ENCODE measurements around the gene PAN3. TPM values are rescaled to one million over a fixed set of nuclear protein-coding genes. Genes with fewer than 3 reads are reported as not detected.

PAN3 gene
- total RNA-seq, 1 donor from 2014 or later = 36.1 TPM

DNA sequence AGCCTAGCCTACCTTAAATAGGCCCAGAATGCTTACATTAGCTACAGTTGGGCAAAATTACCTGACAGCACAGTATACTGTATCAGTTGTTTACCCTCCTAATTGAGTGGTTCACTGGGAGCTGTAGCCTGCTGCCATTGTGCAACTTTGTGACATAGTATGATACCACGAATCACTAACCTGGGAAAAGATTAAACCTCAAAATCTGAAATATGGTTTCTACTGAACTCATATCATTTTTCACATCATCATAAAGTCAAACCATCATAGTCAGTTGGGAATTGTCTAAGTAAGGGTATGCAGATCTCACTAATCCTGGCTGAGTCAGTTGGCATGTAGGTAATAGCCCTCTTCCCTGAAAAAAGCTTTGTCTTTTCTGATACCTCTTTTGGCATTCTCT, 9.2 kb downstream of the PAN3 start:
- intact Hi-C loops (cut with DNase I) = no loop called here
- H3K4me1 ChIP-seq = peaks cover 47% of the 10 kb centered on the region
- TF ChIP-seq POLR2A (IDR thresholded peaks at IDR 0.05) = no peak
- TF ChIP-seq POLR2AphosphoS5 (IDR thresholded peaks at IDR 0.05; ENCODE audit: insufficient read depth in 1 of 2, low read depth in 1 of 2) = no peak
- TF ChIP-seq, protein P1, sequence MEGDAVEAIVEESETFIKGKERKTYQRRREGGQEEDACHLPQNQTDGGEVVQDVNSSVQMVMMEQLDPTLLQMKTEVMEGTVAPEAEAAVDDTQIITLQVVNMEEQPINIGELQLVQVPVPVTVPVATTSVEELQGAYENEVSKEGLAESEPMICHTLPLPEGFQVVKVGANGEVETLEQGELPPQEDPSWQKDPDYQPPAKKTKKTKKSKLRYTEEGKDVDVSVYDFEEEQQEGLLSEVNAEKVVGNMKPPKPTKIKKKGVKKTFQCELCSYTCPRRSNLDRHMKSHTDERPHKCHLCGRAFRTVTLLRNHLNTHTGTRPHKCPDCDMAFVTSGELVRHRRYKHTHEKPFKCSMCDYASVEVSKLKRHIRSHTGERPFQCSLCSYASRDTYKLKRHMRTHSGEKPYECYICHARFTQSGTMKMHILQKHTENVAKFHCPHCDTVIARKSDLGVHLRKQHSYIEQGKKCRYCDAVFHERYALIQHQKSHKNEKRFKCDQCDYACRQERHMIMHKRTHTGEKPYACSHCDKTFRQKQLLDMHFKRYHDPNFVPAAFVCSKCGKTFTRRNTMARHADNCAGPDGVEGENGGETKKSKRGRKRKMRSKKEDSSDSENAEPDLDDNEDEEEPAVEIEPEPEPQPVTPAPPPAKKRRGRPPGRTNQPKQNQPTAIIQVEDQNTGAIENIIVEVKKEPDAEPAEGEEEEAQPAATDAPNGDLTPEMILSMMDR (IDR thresholded peaks at IDR 0.05) = no peak

DNA sequence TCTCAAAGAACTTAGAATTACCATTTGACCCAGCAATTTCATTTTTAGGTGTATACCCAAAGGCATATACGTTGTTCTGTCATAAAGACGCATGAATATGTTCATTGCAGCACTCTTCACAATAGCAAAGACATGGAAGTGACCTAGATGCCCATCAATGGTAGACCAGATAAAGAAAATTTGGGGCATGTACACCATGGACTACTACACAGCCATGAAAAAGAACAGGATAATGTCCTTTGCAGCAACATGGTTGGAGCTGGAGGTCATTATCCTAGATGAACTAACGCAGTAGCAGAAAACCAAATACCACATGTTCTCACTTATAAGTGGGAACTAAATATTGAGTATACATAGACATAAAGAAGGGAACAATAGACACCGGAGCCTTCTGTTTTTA, 20.7 kb downstream of the PAN3 start:
- no peak overlapping the region for H3K27ac ChIP-seq
- no peak for DNase-seq (ENCODE audit: extremely low spot score in 2 of 2)
- TF ChIP-seq POLR2AphosphoS5 (IDR thresholded peaks at IDR 0.05; ENCODE audit: insufficient read depth in 1 of 2, low read depth in 1 of 2) = no peak
- TF ChIP-seq POLR2A (IDR thresholded peaks at IDR 0.05) = no peak
- TF ChIP-seq, protein P1 (IDR thresholded peaks at IDR 0.05) = no peak
- no peaks in the 10 kb centered on the region for H3K27me3 ChIP-seq
- H3K4me1 ChIP-seq = peaks cover 24% of the 10 kb centered on the region
- H3K4me3 ChIP-seq = no peak overlapping the region
- no peaks in the 10 kb centered on the region for H3K36me3 ChIP-seq
- H3K9me3 ChIP-seq = no peaks in the 10 kb centered on the region
- intact Hi-C loops (cut with DNase I) = no loop called here

More for the DNA sequence above, 9.2 kb downstream of the PAN3 start:
- Histone ChIP-seq H3K9me3 (no peaks in the 10 kb centered on the region), H3K36me3 (no peaks in the 10 kb centered on the region), H3K27me3 (no peaks in the 10 kb centered on the region), H3K4me3 (no peak overlapping the region), H3K27ac (no peak overlapping the region)
- DNase-seq (ENCODE audit: extremely low spot score in 2 of 2) = no peak

DNA sequence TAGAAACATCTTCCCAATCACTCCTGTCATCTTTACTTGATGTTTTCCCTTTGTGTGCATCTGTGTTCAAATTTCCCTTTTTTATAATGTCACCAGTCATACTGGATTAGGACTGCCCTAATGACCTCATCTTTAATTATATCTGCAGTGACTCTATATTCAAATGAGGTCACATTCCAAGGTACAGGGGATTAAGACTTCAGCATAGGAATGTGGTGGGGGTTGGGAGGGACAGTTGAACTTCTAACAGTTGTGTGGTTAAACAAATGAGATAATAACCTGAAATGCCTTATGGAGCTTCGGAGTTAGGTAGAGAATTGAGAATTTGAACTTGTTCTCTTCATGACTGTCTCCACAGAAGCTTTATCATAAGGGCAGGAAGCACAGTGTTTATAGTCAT, 23.0 kb downstream of the PAN3 start:
- Histone ChIP-seq H3K9me3 (no peaks in the 10 kb centered on the region), H3K36me3 (no peaks in the 10 kb centered on the region), H3K4me3 (no peak overlapping the region), H3K4me1 (peaks cover 31% of the 10 kb centered on the region), H3K27me3 (no peaks in the 10 kb centered on the region), H3K27ac (no peak overlapping the region)
- intact Hi-C loops (cut with DNase I) = no loop called here
- no peak for TF ChIP-seq POLR2AphosphoS5 (IDR thresholded peaks at IDR 0.05; ENCODE audit: insufficient read depth in 1 of 2, low read depth in 1 of 2)
- TF ChIP-seq POLR2A (IDR thresholded peaks at IDR 0.05) = no peak
- TF ChIP-seq, protein P1 (IDR thresholded peaks at IDR 0.05) = no peak
- no peak for DNase-seq (ENCODE audit: extremely low spot score in 2 of 2)

DNA sequence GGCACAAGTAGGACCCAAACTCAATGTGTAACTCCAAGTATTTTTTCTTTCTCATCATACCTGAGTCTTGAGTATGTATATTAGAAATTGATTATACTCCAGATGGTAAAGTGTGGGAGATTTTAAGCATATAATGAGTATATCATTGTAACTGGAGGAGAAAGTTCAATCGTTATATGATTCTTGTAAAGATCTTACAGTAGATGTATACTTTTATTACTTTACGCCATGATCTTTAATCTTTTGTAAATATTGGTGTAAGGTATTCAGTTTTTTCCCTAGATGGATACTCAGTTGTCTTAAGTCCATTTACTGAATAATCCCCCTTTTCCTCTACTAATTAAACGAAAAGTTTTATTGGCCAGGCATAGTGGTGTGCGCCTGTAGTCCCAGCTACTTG, 25.2 kb downstream of the PAN3 start:
- Histone ChIP-seq H3K27me3 (no peaks in the 10 kb centered on the region), H3K4me3 (no peak overlapping the region), H3K36me3 (no peaks in the 10 kb centered on the region), H3K27ac (no peak overlapping the region), H3K9me3 (no peaks in the 10 kb centered on the region), H3K4me1 (peaks cover 35% of the 10 kb centered on the region)
- DNase-seq (ENCODE audit: extremely low spot score in 2 of 2) = no peak
- intact Hi-C loops (cut with DNase I) = no loop called here
- TF ChIP-seq POLR2AphosphoS5 (IDR thresholded peaks at IDR 0.05; ENCODE audit: insufficient read depth in 1 of 2, low read depth in 1 of 2) (no peak), POLR2A (IDR thresholded peaks at IDR 0.05) (no peak)
- TF ChIP-seq, protein P1 (IDR thresholded peaks at IDR 0.05) = no peak

DNA sequence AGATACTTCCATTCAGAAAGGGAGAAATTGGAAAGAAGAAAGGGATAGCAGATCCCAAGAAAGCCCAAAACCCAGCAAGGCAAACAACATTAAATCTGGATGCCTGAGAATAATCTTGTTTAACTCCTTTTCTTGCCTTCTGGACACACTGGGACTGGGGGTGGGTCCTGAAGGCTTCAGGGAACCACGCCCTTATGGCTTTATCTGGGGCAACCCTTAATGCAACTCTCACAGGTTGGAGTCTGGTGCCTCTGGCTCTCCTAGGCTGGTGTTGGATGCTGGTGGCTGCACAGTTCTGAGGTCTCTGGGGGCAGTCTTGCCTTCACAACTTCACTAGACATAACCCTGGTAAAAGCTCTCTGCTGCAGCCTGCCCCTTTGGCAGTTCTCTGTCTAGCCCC, 27.9 kb downstream of the PAN3 start:
- TF ChIP-seq POLR2AphosphoS5 (IDR thresholded peaks at IDR 0.05; ENCODE audit: insufficient read depth in 1 of 2, low read depth in 1 of 2) = no peak
- DNase-seq (ENCODE audit: extremely low spot score in 2 of 2) = no peak
- Histone ChIP-seq H3K27ac (no peak overlapping the region), H3K4me3 (no peak overlapping the region), H3K4me1 (peaks cover 28% of the 10 kb centered on the region), H3K36me3 (no peaks in the 10 kb centered on the region), H3K9me3 (no peaks in the 10 kb centered on the region), H3K27me3 (no peaks in the 10 kb centered on the region)
- intact Hi-C loops (cut with DNase I) = no loop called here
